Measurements from ENCODE around the gene SLC25A11. TPM values are rescaled to one million over a fixed set of nuclear protein-coding genes. Genes with fewer than 3 reads are reported as not detected.
"Not testable (repeated sequence)": the region's sequence is repeated elsewhere in the genome, so short reads cannot be mapped to it uniquely, and the experiment has no call there.

The SLC25A11 gene
- total and polyA plus RNA-seq, 7 donors: 97.1 to 225 (median 128) TPM

DNA sequence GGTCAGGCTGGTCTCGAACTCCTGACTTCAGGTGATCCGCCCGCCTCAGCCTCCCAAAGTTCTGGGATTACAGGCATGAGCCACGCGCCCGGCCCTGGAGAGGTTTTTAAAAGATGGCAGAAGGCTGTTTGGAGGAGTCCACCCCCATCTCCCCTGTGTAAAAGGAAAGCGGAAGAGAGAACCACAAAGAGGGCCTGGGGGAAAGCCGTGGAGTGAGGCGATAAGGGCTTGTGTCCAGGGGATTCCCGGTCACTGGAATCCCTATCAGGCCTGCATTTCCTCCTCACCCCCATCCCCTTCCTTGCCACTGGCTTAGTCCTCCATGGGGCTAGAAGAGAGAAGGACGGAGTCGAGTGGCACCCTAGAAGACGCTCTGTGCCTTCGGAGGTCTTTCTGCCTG, 7.9 kb downstream of the SLC25A11 start, which contains the start of gene GP1BA:
TSS of gene GP1BA (plus strand) at position 315 of the 400 bp plus-strand sequence. CDS start 328 bp downstream, outside the sequence.
- Histone ChIP-seq H3K4me1 (peaks cover 17% of the 10 kb centered on the region), H3K27ac (no peak within 1 kb of the TSS), H3K9me3 (no peaks in the 10 kb centered on the region), H3K27me3 (ENCODE audit: insufficient read depth in 3 of 3, low read length in 2 of 3) (no peaks in the 10 kb centered on the region), H3K36me3 (ENCODE audit: insufficient read depth in 1 of 2, low read depth in 1 of 2) (peaks cover 0 to 33% of the 10 kb centered on the region in 2 donors), H3K4me3 (no peak within 1 kb of the TSS)
- ATAC-seq (no peak), DNase-seq (no peak)
- TF ChIP-seq, protein P1, sequence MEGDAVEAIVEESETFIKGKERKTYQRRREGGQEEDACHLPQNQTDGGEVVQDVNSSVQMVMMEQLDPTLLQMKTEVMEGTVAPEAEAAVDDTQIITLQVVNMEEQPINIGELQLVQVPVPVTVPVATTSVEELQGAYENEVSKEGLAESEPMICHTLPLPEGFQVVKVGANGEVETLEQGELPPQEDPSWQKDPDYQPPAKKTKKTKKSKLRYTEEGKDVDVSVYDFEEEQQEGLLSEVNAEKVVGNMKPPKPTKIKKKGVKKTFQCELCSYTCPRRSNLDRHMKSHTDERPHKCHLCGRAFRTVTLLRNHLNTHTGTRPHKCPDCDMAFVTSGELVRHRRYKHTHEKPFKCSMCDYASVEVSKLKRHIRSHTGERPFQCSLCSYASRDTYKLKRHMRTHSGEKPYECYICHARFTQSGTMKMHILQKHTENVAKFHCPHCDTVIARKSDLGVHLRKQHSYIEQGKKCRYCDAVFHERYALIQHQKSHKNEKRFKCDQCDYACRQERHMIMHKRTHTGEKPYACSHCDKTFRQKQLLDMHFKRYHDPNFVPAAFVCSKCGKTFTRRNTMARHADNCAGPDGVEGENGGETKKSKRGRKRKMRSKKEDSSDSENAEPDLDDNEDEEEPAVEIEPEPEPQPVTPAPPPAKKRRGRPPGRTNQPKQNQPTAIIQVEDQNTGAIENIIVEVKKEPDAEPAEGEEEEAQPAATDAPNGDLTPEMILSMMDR (IDR thresholded peaks at IDR 0.05): no peak
- intact Hi-C loops (cut with DNase I): no loop called here
- 68 to 78% (median 69%) methylated on average over 11 to 14 of the region's 14 CpGs for WGBS, 3 donors

DNA sequence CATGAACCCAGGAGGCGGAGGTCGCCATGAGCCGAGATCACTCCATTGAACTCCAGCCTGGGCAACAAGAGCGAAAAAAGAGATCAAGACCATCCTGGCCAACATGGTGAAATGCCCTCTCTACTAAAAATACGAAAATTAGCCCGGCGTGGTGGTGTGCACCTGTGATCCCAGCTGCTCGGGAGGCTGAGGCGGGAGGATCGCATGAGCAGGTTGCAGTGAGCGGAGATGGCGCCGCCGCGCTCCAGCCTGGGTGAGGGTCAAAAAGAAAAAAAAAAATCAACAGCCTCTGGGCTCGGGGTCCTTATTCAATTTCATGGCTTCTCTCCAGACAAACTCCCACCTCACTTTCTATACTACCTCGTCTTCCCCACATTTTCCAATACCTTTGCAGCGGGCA, 11.0 kb downstream of the SLC25A11 start:
- intact Hi-C loops (cut with DNase I): no loop called here
- no peak overlapping the region for H3K4me3 ChIP-seq
- DNase-seq (no peak), ATAC-seq (no peak)
- TF ChIP-seq, protein P1 (IDR thresholded peaks at IDR 0.05): no peak
- H3K4me1 ChIP-seq: no peaks in the 10 kb centered on the region
- H3K36me3 ChIP-seq (ENCODE audit: insufficient read depth in 1 of 2, low read depth in 1 of 2): peaks cover 0 to 19% of the 10 kb centered on the region in 2 donors
- no peak overlapping the region for H3K27ac ChIP-seq
- H3K27me3 ChIP-seq (ENCODE audit: insufficient read depth in 3 of 3, low read length in 2 of 3): no peaks in the 10 kb centered on the region
- no peaks in the 10 kb centered on the region for H3K9me3 ChIP-seq
- 94 to 98% (median 96%) methylated on average over 18 of the region's 18 CpGs for WGBS, 3 donors

DNA sequence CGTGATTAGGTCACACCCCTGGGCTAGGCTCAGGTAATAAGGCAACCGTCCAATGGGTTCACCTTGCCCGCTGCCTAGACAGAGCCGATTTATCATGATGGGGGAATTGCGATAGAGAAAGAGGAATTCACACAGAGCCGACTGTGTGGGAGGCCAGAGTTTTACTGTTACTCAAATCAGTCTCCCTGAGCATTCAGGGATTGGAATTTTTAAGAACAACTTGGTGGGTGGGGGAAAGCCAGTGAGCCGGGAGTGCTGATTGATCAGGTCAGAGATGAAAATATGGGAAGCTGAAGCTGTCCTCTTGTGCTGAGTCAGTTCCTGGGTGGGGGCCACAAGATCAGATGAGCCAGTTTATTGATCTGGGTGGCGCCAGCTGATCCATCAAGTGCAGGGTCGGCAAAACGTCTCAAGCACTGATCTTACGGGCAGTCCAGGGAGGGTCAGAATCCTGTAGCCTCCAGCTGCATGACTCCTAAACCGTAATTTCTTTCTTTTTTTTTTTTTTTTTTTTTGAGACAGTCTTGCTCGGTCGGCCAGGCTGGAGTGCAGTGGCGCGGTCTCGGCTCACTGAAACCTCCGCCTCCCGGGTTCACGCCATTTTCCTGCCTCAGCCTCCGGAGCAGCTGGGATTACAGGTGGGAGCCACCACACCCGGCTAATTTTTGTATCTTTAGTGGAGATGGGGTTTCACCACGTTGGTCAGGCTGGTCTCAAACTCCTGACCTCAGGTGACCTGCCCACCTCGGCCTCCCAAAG, 13.1 kb downstream of the SLC25A11 start:
- H3K27me3 ChIP-seq (ENCODE audit: insufficient read depth in 3 of 3, low read length in 2 of 3); intact Hi-C loops (cut with DNase I): not testable (repeated sequence)

DNA sequence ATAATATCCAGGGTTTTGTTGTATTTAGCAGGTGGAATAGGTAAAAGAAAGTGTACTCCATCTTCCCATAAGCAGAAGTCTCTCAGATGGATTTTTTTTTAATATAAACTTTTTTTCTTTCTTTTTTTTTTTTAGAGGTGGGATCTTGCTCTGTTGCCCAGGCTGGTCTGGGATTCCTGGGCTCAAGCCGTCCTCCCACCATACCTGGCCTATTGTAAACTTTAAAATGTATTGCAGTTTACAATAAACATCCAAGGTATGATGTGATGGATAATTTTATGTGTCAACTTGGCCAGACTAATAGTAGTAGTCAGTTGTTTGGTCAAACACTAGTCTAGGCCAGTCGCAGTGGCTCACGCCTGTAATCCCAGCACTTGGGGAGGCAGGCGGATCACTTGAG, 18.5 kb downstream of the SLC25A11 start:
- WGBS, 3 donors: 89 to 92% (median 91%) methylated on average over 4 of the region's 4 CpGs
- no peaks in the 10 kb centered on the region for H3K27me3 ChIP-seq (ENCODE audit: insufficient read depth in 3 of 3, low read length in 2 of 3)
- DNase-seq: no peak
- H3K4me1 ChIP-seq: no peaks in the 10 kb centered on the region
- intact Hi-C loops (cut with DNase I): no loop called here
- no peak overlapping the region for H3K4me3 ChIP-seq
- no peak overlapping the region for H3K27ac ChIP-seq
- no peaks in the 10 kb centered on the region for H3K9me3 ChIP-seq
- ATAC-seq: no peak
- no peaks in the 10 kb centered on the region for H3K36me3 ChIP-seq (ENCODE audit: insufficient read depth in 1 of 2, low read depth in 1 of 2)
- TF ChIP-seq, protein P1 (IDR thresholded peaks at IDR 0.05): no peak

More for the DNA sequence above, 13.1 kb downstream of the SLC25A11 start:
- DNase-seq, H3K4me1 ChIP-seq, H3K4me3 ChIP-seq, H3K9me3 ChIP-seq, ATAC-seq, H3K27ac ChIP-seq: not testable (repeated sequence)
- 82 to 86% (median 85%) methylated on average over 23 to 24 of the region's 24 CpGs for whole genome bisulfite sequencing, 3 donors
- H3K36me3 ChIP-seq (ENCODE audit: insufficient read depth in 1 of 2, low read depth in 1 of 2): peaks cover 0 to 19% of the 10 kb centered on the region in 2 donors

DNA sequence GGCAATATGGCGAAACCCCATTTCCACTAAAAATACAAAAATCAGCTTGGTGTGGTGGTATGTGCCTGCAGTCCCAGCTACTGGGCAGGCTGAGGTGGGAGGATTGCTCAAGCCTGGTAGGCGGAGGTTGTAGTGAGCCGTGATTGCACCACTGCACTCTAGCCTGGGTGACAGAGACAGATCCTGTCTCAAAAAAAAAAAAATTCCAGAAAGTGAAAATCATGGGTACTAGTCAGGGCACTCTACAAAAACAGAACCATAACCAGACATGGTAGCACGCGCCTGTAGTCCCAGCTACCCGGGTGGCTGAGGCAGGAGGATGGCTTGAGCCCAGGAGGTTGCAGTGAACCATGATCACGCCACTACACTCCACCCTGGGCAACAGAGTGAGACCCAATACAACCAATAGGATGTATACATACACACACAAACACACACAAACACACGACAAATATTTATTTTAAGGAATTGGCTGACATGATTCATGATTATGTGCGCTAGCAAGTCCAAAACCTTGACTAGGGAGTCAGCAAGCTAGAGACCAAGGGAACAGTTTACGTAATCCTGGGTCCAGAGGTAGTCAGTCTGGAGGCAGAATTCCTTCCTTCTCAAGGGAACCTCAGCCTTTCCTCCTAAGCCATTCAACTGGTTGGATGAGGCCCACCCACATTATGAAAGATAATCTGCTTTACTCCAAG, 19.3 kb downstream of the SLC25A11 start:
- peak in 1 of 4 donors; percentile 38 for ATAC-seq
- intact Hi-C loops (cut with DNase I): no loop called here
- H3K36me3 ChIP-seq (ENCODE audit: insufficient read depth in 1 of 2, low read depth in 1 of 2): no peaks in the 10 kb centered on the region
- no peak for DNase-seq
- TF ChIP-seq, protein P1 (IDR thresholded peaks at IDR 0.05): no peak
- no peak overlapping the region for H3K4me3 ChIP-seq
- no peak overlapping the region for H3K27ac ChIP-seq
- no peaks in the 10 kb centered on the region for H3K9me3 ChIP-seq
- H3K4me1 ChIP-seq: no peaks in the 10 kb centered on the region
- H3K27me3 ChIP-seq (ENCODE audit: insufficient read depth in 3 of 3, low read length in 2 of 3): no peaks in the 10 kb centered on the region
- WGBS, 3 donors: 81 to 84% (median 83%) methylated on average over 10 of the region's 10 CpGs
